Measurements from ENCODE around the gene PTPRU. TPM values are rescaled to one million over a fixed set of nuclear protein-coding genes. Genes with fewer than 3 reads are reported as not detected.

Gene PTPRU
- total RNA-seq, 1 experiment from 2014 or later = 31.4 TPM

GRCh38 chr1:29256979-29257804 lies 20.9 kb downstream of the PTPRU start:
- TF ChIP-seq CTCF (conservative IDR thresholded peaks at IDR 0.05) = no peak
- no peak for TF ChIP-seq EZH2 (IDR thresholded peaks at IDR 0.05; ENCODE audit: low read depth)
- CTCF ChIA-PET = interaction anchor here (0.6 kb wide), 1 partner anchor 159 kb away, joined by 4 read pairs; no protein-coding TSS in a partner anchor
- H3K27me3 ChIP-seq (ENCODE audit: insufficient read depth, low read depth) = no peaks in the 10 kb centered on the region
- no peaks in the 10 kb centered on the region for H3F3A ChIP-seq (ENCODE audit: insufficient read depth, low read depth)
- no peaks in the 10 kb centered on the region for H4K20me1 ChIP-seq (ENCODE audit: insufficient read depth)
- intact Hi-C loops (cut with micrococcal nuclease; ENCODE audit: unreplicated experiment) = no loop called here
- no peaks in the 10 kb centered on the region for H3K79me2 ChIP-seq (ENCODE audit: low read depth)
- no peaks in the 10 kb centered on the region for H3K9me2 ChIP-seq (ENCODE audit: insufficient read depth)
- POLR2A ChIA-PET (ENCODE audit: unreplicated experiment) = no interaction called here
- H3K4me2 ChIP-seq = no peak overlapping the region
- H3K4me3 ChIP-seq = no peak overlapping the region
- BruUV-seq (replicated peaks) = no TSS peak
- no peaks in the 10 kb centered on the region for H3K36me3 ChIP-seq (ENCODE audit: low read depth)
- H3K4me1 ChIP-seq (replicated peaks; ENCODE audit: insufficient read depth) = 0 out of 2 replicates have a peak, but pooled peaks cover 8% of the 10 kb centered on the region
- H3K27ac ChIP-seq = no peak overlapping the region
- DNase-seq = no peak
- no peaks in the 10 kb centered on the region for H3K9me3 ChIP-seq (ENCODE audit: insufficient read depth, low read depth)
- H2AFZ ChIP-seq = no peak overlapping the region

GRCh38 chr1:29258189-29258975 lies 22.1 kb downstream of the PTPRU start:
- no peak for DNase-seq
- TF ChIP-seq EZH2 (IDR thresholded peaks at IDR 0.05; ENCODE audit: low read depth) (no peak), CTCF (conservative IDR thresholded peaks at IDR 0.05) (no peak)
- H4K20me1 ChIP-seq (ENCODE audit: insufficient read depth) = no peaks in the 10 kb centered on the region
- H3K27ac ChIP-seq = no peak overlapping the region
- intact Hi-C loops (cut with micrococcal nuclease; ENCODE audit: unreplicated experiment) = no loop called here
- no peaks in the 10 kb centered on the region for H3F3A ChIP-seq (ENCODE audit: insufficient read depth, low read depth)
- POLR2A ChIA-PET (ENCODE audit: unreplicated experiment) = interaction anchor here (0.5 kb wide), 1 partner anchor 19 kb away, joined by 4 read pairs; no protein-coding TSS in a partner anchor
- no peak overlapping the region for H2AFZ ChIP-seq
- no peak overlapping the region for H3K4me3 ChIP-seq
- H3K27me3 ChIP-seq (ENCODE audit: insufficient read depth, low read depth) = no peaks in the 10 kb centered on the region
- 0 out of 2 replicates have a peak, but pooled peaks cover 8% of the 10 kb centered on the region for H3K4me1 ChIP-seq (replicated peaks; ENCODE audit: insufficient read depth)
- no peak overlapping the region for H3K4me2 ChIP-seq
- no peaks in the 10 kb centered on the region for H3K9me2 ChIP-seq (ENCODE audit: insufficient read depth)
- no peaks in the 10 kb centered on the region for H3K36me3 ChIP-seq (ENCODE audit: low read depth)
- CTCF ChIA-PET = no interaction called here
- BruUV-seq (replicated peaks) = no TSS peak
- no peaks in the 10 kb centered on the region for H3K9me3 ChIP-seq (ENCODE audit: insufficient read depth, low read depth)
- no peaks in the 10 kb centered on the region for H3K79me2 ChIP-seq (ENCODE audit: low read depth)

GRCh38 chr1:29258976-29259801 lies 22.9 kb downstream of the PTPRU start:
- no peak overlapping the region for H3K27ac ChIP-seq
- no peaks in the 10 kb centered on the region for H3K27me3 ChIP-seq (ENCODE audit: insufficient read depth, low read depth)
- H3K9me2 ChIP-seq (ENCODE audit: insufficient read depth) = no peaks in the 10 kb centered on the region
- BruUV-seq (replicated peaks) = no TSS peak
- intact Hi-C loops (cut with micrococcal nuclease; ENCODE audit: unreplicated experiment) = no loop called here
- no peaks in the 10 kb centered on the region for H3K79me2 ChIP-seq (ENCODE audit: low read depth)
- H3K9me3 ChIP-seq (ENCODE audit: insufficient read depth, low read depth) = no peaks in the 10 kb centered on the region
- no peaks in the 10 kb centered on the region for H3F3A ChIP-seq (ENCODE audit: insufficient read depth, low read depth)
- ChIA-PET CTCF (no interaction called here), POLR2A (ENCODE audit: unreplicated experiment) (no interaction called here)
- H2AFZ ChIP-seq = no peak overlapping the region
- TF ChIP-seq EZH2 (IDR thresholded peaks at IDR 0.05; ENCODE audit: low read depth) (no peak), CTCF (conservative IDR thresholded peaks at IDR 0.05) (no peak)
- no peak overlapping the region for H3K4me3 ChIP-seq
- H4K20me1 ChIP-seq (ENCODE audit: insufficient read depth) = no peaks in the 10 kb centered on the region
- H3K4me2 ChIP-seq = no peak overlapping the region
- no peaks in the 10 kb centered on the region for H3K36me3 ChIP-seq (ENCODE audit: low read depth)
- H3K4me1 ChIP-seq (replicated peaks; ENCODE audit: insufficient read depth) = 0 out of 2 replicates have a peak, but pooled peaks cover 8% of the 10 kb centered on the region
- no peak for DNase-seq

All from PC-9 (cell line).